A673 (cell line): ENCODE data around the gene GATA5. TPM values are rescaled to one million over a fixed set of nuclear protein-coding genes. Genes with fewer than 3 reads are reported as not detected.

Experiments
- BruUV-seq: library from RNA; stranded (reverse); fragments of 400-500 nt; replicated peaks from 2 replicates; lab custom pipeline; 2021; lab: Mats Ljungman, UMichigan
- CTCF ChIA-PET: fragments of 300-600 bp; sonication (Branson Sonifier 250); formaldehyde crosslinking; loops from one replicate; lab custom pipeline; 2022; ENCODE audit warnings: antibody characterized with exemption; lab: Charles Lee
- POLR2A ChIA-PET: fragments of 300-600 bp; sonication (Branson Sonifier 250); formaldehyde crosslinking; loops from one replicate; lab custom pipeline; 2022; ENCODE audit warnings: antibody characterized with exemption; ENCODE audit not compliant: low non-redundant PET; lab: Charles Lee
- DNase-seq: peaks from one replicate; pipeline ENCODE4 v3.0.0-alpha.2; 2015; ENCODE audit warnings: low spot score
- H3K27ac ChIP-seq: fragments of 200-600 bp; sonication (generic); 2 replicates; pipeline ENCODE4 v1.5.1; 2016; ENCODE audit warnings: mixed run types, low read depth, mild to moderate bottlenecking, mixed read lengths, antibody characterized with exemption, low read length; ENCODE audit not compliant: poor library complexity, severe bottlenecking
- H3K27me3 ChIP-seq: fragments of 200-600 bp; sonication (generic); replicated peaks from 2 replicates; pipeline ENCODE4 v1.6.1; 2017; ENCODE audit warnings: mixed run types, low read depth, mild to moderate bottlenecking, mixed read lengths, antibody characterized with exemption, low read length; ENCODE audit not compliant: insufficient read depth, poor library complexity
- H3K36me3 ChIP-seq: fragments of 200-600 bp; sonication (generic); 2 replicates; pipeline ENCODE4 v1.6.1; 2016; ENCODE audit warnings: mixed run types, mild to moderate bottlenecking, mixed read lengths, antibody characterized with exemption, low read length; ENCODE audit not compliant: insufficient read depth, poor library complexity, severe bottlenecking
- H3K4me1 ChIP-seq: fragments of 200-600 bp; sonication (generic); 2 replicates; pipeline ENCODE4 v1.6.1; 2017; ENCODE audit warnings: mixed run types, mild to moderate bottlenecking, mixed read lengths, antibody characterized with exemption, low read length; ENCODE audit not compliant: insufficient read depth, poor library complexity, severe bottlenecking
- H3K4me3 ChIP-seq: fragments of 200-600 bp; sonication (generic); 2 replicates; pipeline ENCODE4 v1.5.1; 2016; ENCODE audit warnings: low read depth, mixed run types, mild to moderate bottlenecking, mixed read lengths, low read length; ENCODE audit not compliant: poor library complexity, severe bottlenecking
- H3K9me3 ChIP-seq: fragments of 200-600 bp; sonication (generic); 2 replicates; pipeline ENCODE4 v1.6.1; 2016; ENCODE audit warnings: mixed run types, low read depth, mild to moderate bottlenecking, mixed read lengths, antibody characterized with exemption, low read length; ENCODE audit not compliant: poor library complexity, severe bottlenecking
- EZH2 ChIP-seq: fragments of 200-600 bp; sonication (generic); IDR thresholded peaks from 2 replicates; pipeline ENCODE4 v1.6.1; 2017; ENCODE audit warnings: borderline replicate concordance, low read depth, mild to moderate bottlenecking, mixed read lengths, antibody characterized with exemption, low read length; ENCODE audit not compliant: poor library complexity, severe bottlenecking
- intact Hi-C: fragments of 100-400 bp; cut with micrococcal nuclease; formaldehyde crosslinking; loops from one replicate; pipeline ENCODE4 v1.10.0; 2022; ENCODE audit not compliant: unreplicated experiment
- total RNA-seq: library from RNA; stranded (reverse); gene quantifications from 2 replicates; pipeline ENCODE4 v1.2.3, GENCODE V29; 2021
- TF ChIP-seq, protein P1 (sequence below): fragments of 300-800, 200-600 bp; sonication (generic); conservative IDR thresholded peaks from 2 replicates; pipeline ENCODE4 v1.5.1; 2017; ENCODE audit warnings: low read depth, mild to moderate bottlenecking, antibody characterized with exemption, low read length, moderate library complexity, mixed read lengths

The GATA5 gene
- total RNA-seq, 1 experiment from 2014 or later = not detected

DNA sequence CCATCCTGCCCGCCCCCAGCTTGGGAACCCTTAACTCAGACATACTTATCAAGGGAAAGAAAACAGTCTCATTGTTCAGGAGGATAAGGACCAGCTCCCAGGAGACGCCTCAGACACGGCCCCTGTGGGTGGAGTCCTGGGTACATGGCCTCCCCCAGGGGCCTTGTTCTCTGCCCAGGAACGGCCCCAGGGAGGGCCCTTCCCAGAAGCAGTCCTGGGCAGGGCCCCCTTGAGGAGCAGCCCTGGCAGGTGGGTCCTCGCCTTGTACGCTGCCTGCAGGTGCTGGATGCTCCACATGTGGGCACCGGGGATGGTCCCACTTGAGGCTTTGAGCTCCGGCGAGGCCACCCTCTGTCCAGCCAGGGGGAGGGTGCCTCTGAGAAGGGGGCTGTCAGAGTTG lies 4.5 kb upstream of the GATA5 start:
- Histone ChIP-seq H3K27me3 (peaks cover 73% of the 10 kb centered on the region), H3K9me3 (no peaks in the 10 kb centered on the region), H3K4me1 (peaks cover 7% of the 10 kb centered on the region), H3K4me3 (no peak overlapping the region), H3K36me3 (no peaks in the 10 kb centered on the region), H3K27ac (no peak overlapping the region)
- DNase-seq = no peak
- TF ChIP-seq, protein P1, sequence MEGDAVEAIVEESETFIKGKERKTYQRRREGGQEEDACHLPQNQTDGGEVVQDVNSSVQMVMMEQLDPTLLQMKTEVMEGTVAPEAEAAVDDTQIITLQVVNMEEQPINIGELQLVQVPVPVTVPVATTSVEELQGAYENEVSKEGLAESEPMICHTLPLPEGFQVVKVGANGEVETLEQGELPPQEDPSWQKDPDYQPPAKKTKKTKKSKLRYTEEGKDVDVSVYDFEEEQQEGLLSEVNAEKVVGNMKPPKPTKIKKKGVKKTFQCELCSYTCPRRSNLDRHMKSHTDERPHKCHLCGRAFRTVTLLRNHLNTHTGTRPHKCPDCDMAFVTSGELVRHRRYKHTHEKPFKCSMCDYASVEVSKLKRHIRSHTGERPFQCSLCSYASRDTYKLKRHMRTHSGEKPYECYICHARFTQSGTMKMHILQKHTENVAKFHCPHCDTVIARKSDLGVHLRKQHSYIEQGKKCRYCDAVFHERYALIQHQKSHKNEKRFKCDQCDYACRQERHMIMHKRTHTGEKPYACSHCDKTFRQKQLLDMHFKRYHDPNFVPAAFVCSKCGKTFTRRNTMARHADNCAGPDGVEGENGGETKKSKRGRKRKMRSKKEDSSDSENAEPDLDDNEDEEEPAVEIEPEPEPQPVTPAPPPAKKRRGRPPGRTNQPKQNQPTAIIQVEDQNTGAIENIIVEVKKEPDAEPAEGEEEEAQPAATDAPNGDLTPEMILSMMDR = no peak
- TF ChIP-seq EZH2 = no peak
- intact Hi-C loops = no loop called here
- no TSS peak for BruUV-seq
- ChIA-PET CTCF (no interaction called here), POLR2A (no interaction called here)

DNA sequence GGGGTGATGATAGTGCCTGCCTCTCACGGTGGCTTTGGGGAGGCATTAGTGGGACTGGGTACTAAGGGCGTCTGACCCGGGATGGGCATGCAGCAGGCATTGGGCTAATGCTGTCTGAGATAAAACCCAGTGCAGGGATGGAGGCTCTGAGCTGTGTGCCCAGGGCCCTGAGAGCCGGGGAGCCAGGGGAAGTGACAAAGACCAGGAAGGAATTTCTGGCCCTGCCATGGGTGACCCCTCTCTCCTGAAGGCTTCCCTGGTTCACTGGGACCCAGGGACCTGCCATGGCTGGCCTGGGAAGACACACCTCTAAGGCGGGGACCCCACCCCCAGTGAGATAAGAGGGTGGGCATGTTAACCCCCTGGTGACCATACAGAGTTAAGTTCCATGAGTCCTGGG lies 3.9 kb upstream of the GATA5 start:
- DNase-seq = no peak
- Histone ChIP-seq H3K4me3 (no peak overlapping the region), H3K27me3 (peaks cover 76% of the 10 kb centered on the region), H3K9me3 (no peaks in the 10 kb centered on the region), H3K27ac (no peak overlapping the region), H3K4me1 (peaks cover 7% of the 10 kb centered on the region), H3K36me3 (no peaks in the 10 kb centered on the region)
- TF ChIP-seq, protein P1 = no peak
- TF ChIP-seq EZH2 = no peak
- ChIA-PET CTCF (no interaction called here), POLR2A (no interaction called here)
- BruUV-seq = no TSS peak
- intact Hi-C loops = no loop called here

DNA sequence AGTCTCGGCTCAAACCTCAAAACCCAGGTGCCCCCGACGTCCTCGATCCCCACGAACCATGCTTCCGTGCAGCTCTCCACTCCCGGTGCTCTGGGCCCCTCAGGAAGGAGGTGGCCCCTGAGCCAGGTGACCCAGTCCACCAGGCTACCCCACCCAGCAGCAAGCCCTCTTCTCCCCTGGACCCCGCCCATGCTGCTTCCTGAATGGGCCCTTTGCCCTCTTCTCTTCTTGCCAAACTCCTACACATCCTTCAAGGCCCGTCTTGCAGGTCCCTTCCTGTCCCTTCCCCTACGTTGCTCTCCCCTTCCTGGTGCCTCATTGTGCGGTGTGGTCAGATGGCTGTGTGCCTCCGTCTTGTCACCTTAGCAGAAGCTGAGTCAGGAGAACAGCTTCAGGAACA lies 3.4 kb upstream of the GATA5 start:
- ChIA-PET POLR2A (interaction anchor here (0.6 kb wide), 1 partner anchor 806 kb away, joined by 3 read pairs; no protein-coding TSS in a partner anchor), CTCF (no interaction called here)
- Histone ChIP-seq H3K4me3 (no peak overlapping the region), H3K27ac (no peak overlapping the region), H3K36me3 (no peaks in the 10 kb centered on the region), H3K27me3 (peaks cover 81% of the 10 kb centered on the region), H3K4me1 (peaks cover 7% of the 10 kb centered on the region), H3K9me3 (no peaks in the 10 kb centered on the region)
- no TSS peak for BruUV-seq
- intact Hi-C loops = no loop called here
- DNase-seq = no peak
- no peak for TF ChIP-seq EZH2
- TF ChIP-seq, protein P1 = no peak
